Fibroblast of mammary gland (primary cell): ENCODE data around the gene MAGI2.
"Not testable (repeated sequence)": the region's sequence is repeated elsewhere in the genome, so short reads cannot be mapped to it uniquely, and the experiment has no call there.

Experiments used
- DNase-seq: peaks from one replicate; pipeline ENCODE4 v3.0.0-alpha.2; 2010; ENCODE audit warnings: low read depth
- H3K4me3 ChIP-seq: 2 replicates; pipeline ENCODE4 v1.5.1; 2011; ENCODE audit warnings: low read depth, mild to moderate bottlenecking, low read length, moderate library complexity; ENCODE audit not compliant: control insufficient read depth
- TF ChIP-seq, protein P1 (sequence below): conservative IDR thresholded peaks from 2 replicates; pipeline ENCODE4 v1.5.1; 2011; ENCODE audit warnings: low read depth, low read length, inconsistent platforms; ENCODE audit not compliant: control insufficient read depth, insufficient read depth

Gene MAGI2

DNA sequence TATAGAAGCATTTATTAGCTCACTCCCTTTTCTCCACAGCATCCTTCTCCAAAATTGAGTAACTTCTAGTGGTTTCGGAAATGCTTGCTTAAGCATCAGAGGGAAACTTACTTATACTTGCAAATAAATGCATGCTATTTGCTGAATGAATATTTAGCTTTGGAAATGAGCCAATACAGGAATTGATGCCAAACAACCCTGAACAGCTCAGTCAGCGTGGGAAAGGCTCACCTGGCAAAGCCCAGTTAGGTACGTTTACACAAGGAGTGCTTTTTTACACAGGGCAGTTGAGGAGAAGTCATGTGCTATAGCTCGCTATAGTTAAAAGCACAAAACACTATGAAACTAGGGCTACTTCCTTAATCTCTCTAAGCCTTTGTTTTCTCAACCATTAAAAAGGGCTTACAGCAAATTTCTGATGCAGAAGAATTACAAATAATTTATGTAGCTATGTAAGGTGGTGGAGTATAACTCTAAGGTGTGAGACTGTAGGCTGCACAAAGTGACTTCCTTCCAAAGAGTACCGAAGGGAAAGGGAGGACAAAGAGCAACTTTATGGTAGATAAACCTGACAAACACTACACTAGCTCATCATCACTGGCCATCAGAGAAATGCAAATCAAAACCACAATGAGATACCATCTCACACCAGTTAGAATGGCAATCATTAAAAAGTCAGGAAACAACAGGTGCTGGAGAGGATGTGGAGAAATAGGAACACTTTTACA lies 1156.7 kb downstream of the MAGI2 start:
- H3K4me3 ChIP-seq, result no peak overlapping the region
- no peak for DNase-seq
- TF ChIP-seq, protein P1, sequence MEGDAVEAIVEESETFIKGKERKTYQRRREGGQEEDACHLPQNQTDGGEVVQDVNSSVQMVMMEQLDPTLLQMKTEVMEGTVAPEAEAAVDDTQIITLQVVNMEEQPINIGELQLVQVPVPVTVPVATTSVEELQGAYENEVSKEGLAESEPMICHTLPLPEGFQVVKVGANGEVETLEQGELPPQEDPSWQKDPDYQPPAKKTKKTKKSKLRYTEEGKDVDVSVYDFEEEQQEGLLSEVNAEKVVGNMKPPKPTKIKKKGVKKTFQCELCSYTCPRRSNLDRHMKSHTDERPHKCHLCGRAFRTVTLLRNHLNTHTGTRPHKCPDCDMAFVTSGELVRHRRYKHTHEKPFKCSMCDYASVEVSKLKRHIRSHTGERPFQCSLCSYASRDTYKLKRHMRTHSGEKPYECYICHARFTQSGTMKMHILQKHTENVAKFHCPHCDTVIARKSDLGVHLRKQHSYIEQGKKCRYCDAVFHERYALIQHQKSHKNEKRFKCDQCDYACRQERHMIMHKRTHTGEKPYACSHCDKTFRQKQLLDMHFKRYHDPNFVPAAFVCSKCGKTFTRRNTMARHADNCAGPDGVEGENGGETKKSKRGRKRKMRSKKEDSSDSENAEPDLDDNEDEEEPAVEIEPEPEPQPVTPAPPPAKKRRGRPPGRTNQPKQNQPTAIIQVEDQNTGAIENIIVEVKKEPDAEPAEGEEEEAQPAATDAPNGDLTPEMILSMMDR, result no peak

DNA sequence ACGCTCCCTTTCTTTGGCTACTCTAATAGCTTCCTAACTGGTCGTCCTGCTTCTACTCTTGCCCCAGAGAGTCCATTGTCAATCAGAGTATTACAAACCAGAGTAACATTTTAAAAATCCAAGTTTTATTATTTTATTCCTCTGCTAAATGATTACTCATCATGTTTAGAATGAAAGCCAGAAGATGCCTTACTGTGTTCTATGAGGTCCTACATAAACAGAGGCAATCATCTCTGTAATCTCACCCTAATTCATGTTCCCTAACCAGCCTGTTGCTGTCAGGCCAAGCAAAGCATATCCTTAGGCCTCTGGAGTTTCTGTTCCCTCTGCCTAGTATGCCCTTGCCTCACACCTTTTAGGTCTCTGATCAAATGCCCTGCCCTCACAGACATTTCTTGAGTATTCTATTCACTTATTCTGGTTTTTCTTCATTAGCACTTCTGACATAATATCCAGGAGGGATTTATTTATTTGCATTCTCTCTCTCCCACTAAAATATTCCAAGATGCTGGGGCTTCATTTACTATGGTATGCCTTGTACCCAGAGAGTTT lies 1157.3 kb downstream of the MAGI2 start:
- no peak for DNase-seq
- TF ChIP-seq, protein P1, result no peak
- no peak overlapping the region for H3K4me3 ChIP-seq

- DNase-seq, H3K4me3 ChIP-seq: not testable (repeated sequence)
Observed at GRCh38 chr7:78289471-78289870, 1164.0 kb downstream of the MAGI2 start.

DNA sequence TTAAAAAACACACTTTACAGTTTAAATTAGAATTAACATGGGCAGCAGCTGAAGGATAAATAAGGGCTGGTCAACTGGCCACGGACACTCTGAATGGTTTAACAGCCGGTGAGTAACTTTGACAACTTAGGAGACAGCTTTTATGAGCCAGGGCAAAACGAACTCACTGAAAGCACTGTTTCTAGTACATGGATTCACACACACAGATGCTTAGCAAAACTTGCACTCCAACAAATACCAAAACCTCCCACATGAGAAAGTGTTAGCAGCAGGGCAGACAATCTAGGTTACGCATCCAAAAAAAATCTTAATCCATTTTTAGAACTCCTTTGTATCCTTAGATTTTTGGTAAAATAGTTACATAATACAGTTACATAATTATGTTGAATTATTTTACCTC lies 1168.5 kb downstream of the MAGI2 start:
- TF ChIP-seq, protein P1, result no peak
- no peak for DNase-seq
- no peak overlapping the region for H3K4me3 ChIP-seq

GRCh38 chr7:78280276-78280675 lies 1173.2 kb downstream of the MAGI2 start:
- no peak overlapping the region for H3K4me3 ChIP-seq
- DNase-seq, result no peak
- TF ChIP-seq, protein P1, result no peak

GRCh38 chr7:78279457-78279856 lies 1174.0 kb downstream of the MAGI2 start:
- H3K4me3 ChIP-seq, result no peak overlapping the region
- TF ChIP-seq, protein P1, result no peak
- DNase-seq, result no peak

GRCh38 chr7:78279032-78279431 lies 1174.4 kb downstream of the MAGI2 start:
- peak; percentile 81 for DNase-seq
- TF ChIP-seq, protein P1, result no peak
- no peak overlapping the region for H3K4me3 ChIP-seq
